Measurements from ENCODE around the gene TMEM132A. TPM values are rescaled to one million over a fixed set of nuclear protein-coding genes. Genes with fewer than 3 reads are reported as not detected.
A peak's percentile ranks its signal among the peaks of the same experiment; 100 is the strongest.
"Not testable (repeated sequence)": the region's sequence is repeated elsewhere in the genome, so short reads cannot be mapped to it uniquely, and the experiment has no call there.

TMEM132A gene
- total RNA-seq, 1 donor from 2014 or later = 22.6 TPM

DNA sequence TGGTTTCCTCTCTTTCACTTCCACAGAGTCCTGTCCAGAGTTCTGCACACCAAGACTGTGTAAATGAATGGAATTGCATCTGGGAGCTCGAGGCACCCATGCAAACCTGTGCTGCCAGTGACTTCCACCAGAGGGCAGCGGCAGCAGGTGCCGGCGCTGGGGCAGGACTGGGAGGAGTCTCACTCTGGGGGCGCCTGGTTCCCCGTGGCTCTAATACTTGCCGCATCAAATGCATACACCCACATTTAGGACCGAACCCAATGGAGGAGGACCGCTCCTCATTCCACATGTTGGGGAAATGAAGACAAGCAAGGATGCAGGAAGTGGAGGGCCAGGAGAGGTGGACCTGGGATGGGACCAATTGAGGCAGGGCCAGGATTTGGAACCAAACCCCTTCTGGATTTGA lies 46.1 kb downstream of the TMEM132A start:
- Histone ChIP-seq H3K27me3 (ENCODE audit: control insufficient read depth, insufficient read depth, low read length) (peaks cover 2% of the 10 kb centered on the region), H3K4me3 (ENCODE audit: low read depth, low read length) (no peak overlapping the region), H3K36me3 (ENCODE audit: control insufficient read depth, insufficient read depth, low read length) (no peaks in the 10 kb centered on the region)
- TF ChIP-seq, protein P1, sequence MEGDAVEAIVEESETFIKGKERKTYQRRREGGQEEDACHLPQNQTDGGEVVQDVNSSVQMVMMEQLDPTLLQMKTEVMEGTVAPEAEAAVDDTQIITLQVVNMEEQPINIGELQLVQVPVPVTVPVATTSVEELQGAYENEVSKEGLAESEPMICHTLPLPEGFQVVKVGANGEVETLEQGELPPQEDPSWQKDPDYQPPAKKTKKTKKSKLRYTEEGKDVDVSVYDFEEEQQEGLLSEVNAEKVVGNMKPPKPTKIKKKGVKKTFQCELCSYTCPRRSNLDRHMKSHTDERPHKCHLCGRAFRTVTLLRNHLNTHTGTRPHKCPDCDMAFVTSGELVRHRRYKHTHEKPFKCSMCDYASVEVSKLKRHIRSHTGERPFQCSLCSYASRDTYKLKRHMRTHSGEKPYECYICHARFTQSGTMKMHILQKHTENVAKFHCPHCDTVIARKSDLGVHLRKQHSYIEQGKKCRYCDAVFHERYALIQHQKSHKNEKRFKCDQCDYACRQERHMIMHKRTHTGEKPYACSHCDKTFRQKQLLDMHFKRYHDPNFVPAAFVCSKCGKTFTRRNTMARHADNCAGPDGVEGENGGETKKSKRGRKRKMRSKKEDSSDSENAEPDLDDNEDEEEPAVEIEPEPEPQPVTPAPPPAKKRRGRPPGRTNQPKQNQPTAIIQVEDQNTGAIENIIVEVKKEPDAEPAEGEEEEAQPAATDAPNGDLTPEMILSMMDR (IDR thresholded peaks at IDR 0.05; ENCODE audit: insufficient read depth, low read length, severe bottlenecking) = peak; percentile 92
- DNase-seq (ENCODE audit: low read depth) = peak; percentile 22
- FAIRE-seq = no peak

DNA sequence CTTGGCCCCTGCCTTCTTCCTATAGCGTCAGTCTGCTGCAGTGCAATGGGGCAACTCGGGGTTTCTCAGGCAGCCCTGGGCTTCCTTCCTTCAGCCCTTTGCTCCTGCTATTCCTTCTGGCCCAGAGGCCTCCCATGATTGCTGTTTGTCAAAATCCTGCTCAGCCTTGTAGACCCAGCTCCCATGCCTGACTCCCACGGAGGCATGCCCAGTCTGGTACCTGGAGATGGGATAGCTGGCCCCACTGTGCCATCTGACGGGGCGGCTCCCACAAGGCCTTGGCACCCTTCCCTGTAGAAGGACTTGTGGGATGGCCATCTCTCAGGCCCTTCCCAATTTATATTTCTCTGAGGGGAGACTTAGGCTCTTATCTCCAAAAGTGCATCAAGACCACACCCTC lies 46.6 kb downstream of the TMEM132A start:
- FAIRE-seq (no peak), DNase-seq (ENCODE audit: low read depth) (no peak)
- Histone ChIP-seq H3K4me3 (ENCODE audit: low read depth, low read length) (no peak overlapping the region), H3K27me3 (ENCODE audit: control insufficient read depth, insufficient read depth, low read length) (peaks cover 2% of the 10 kb centered on the region), H3K36me3 (ENCODE audit: control insufficient read depth, insufficient read depth, low read length) (no peaks in the 10 kb centered on the region)
- TF ChIP-seq, protein P1 (IDR thresholded peaks at IDR 0.05; ENCODE audit: insufficient read depth, low read length, severe bottlenecking) = no peak

DNA sequence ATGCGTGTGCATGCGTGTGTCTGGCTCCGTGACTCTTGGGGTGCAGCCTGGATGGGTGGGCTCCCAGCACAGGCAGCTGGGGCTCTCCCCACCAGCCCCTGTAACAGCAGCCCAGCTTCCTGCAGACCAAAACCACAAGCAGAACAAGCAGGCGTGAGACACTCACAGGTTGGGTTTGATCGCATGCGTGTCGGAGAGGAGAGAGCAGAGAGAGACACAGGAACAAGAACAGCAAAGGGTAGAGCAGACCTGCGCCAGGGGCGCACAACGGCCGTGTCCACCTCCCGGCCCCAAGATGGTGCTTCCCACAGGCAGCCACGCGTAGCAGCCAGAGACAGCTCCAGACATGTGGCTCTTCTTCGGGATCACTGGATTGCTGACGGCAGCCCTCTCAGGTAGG lies 47.3 kb downstream of the TMEM132A start, which contains the start of gene CD6:
Gene CD6 (plus strand): TSS at position 161 of the 400 bp plus-strand sequence. CDS start 186 bp downstream, at position 347.
- Histone ChIP-seq H3K4me3 (ENCODE audit: low read depth, low read length) (no peak within 1 kb of the TSS), H3K36me3 (ENCODE audit: control insufficient read depth, insufficient read depth, low read length) (no peaks in the 10 kb centered on the region), H3K27me3 (ENCODE audit: control insufficient read depth, insufficient read depth, low read length) (peaks cover 2% of the 10 kb centered on the region)
- no peak for DNase-seq (ENCODE audit: low read depth)
- no peak for FAIRE-seq
- TF ChIP-seq, protein P1 (IDR thresholded peaks at IDR 0.05; ENCODE audit: insufficient read depth, low read length, severe bottlenecking) = no peak

DNA sequence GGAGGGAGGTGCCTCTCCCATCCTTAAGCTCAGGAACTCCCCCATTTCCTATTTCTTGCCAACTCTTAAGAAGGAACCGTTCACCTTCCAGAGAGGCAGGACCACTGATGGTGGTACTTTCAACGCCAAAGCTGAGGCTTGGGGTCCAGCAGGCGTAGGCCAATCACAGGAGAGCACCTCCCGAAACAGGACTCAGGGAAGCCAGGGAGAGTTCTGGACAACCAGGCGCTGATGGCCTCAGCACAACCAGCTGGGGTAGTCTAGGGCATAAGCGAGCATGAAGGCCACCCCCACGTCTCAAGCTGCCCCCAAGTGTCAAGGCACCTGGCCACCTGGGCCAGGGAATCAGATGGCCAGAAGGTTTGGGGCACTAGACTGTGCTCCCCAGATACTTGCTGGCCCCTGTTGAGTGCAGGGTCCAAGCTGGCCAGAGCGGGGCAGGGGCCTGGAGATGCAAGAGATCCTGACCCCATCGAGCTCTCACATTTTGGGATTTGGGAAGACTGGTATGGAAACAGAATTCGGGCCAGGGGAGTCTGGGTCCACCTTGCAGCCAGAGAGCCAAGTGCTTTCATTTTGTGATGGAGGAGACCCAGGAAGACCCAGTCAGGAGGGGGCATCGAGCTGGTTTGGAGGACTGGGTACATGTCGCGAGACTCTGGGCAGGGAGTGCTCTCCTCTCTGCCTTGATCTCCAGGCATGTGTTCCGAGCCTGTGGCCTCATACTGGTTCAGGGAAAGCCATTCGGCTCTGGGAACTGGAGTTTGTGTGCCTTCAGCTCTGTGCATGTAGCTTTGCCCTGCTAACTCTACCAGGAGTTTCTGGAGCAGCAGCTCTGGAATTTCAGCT lies 48.1 kb downstream of the TMEM132A start:
- FAIRE-seq (no peak), DNase-seq (ENCODE audit: low read depth) (no peak)
- Histone ChIP-seq H3K4me3 (ENCODE audit: low read depth, low read length) (no peak overlapping the region), H3K36me3 (ENCODE audit: control insufficient read depth, insufficient read depth, low read length) (no peaks in the 10 kb centered on the region), H3K27me3 (ENCODE audit: control insufficient read depth, insufficient read depth, low read length) (no peaks in the 10 kb centered on the region)
- TF ChIP-seq, protein P1 (IDR thresholded peaks at IDR 0.05; ENCODE audit: insufficient read depth, low read length, severe bottlenecking) = no peak

DNA sequence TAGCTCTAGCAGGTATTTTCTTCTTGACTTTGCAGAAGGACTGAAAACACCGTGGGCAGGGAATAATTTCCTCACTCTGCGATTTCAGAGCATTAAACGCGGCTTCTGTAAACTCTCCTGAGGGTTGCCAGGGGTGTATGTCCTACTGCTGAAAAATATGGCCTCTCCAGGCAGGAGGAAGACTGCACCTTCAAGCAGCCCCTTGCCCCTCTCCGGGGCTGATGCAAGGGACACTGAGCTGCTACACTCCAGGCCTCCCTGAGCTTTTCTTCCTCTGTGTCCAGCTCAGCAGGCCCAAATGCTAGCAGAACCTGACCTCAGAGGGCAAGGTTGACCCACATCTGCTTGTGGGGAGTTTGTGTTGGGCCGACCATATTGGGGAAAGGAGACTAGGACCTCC lies 49.4 kb downstream of the TMEM132A start:
- no peak for FAIRE-seq
- Histone ChIP-seq H3K4me3 (ENCODE audit: low read depth, low read length) (no peak overlapping the region), H3K27me3 (ENCODE audit: control insufficient read depth, insufficient read depth, low read length) (no peaks in the 10 kb centered on the region), H3K36me3 (ENCODE audit: control insufficient read depth, insufficient read depth, low read length) (no peaks in the 10 kb centered on the region)
- no peak for DNase-seq (ENCODE audit: low read depth)
- TF ChIP-seq, protein P1 (IDR thresholded peaks at IDR 0.05; ENCODE audit: insufficient read depth, low read length, severe bottlenecking) = no peak

DNA sequence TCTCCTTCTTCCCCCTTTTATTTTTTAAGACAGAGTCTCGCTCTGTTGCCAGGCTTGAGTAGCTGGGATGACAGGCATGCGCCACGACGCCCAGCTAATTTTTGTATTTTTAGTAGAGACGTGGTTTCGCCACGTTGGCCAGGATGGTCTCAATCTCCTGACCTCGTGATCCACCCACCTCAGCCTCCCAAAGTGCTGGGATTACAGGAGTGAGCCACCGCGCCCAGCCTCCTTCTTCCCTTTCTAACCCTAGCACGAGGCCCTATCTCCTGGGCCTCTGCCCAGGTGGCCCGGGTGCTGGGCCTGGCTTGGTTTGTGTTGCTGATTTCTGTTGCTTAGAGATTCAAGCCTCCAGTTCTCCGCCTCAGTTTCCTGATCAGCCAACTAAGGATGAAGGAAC lies 50.1 kb downstream of the TMEM132A start:
- H3K27me3 ChIP-seq (ENCODE audit: control insufficient read depth, insufficient read depth, low read length); H3K4me3 ChIP-seq (ENCODE audit: low read depth, low read length); DNase-seq (ENCODE audit: low read depth); FAIRE-seq; H3K36me3 ChIP-seq (ENCODE audit: control insufficient read depth, insufficient read depth, low read length): not testable (repeated sequence)
